Activated gamma-delta T cell (primary cell): ENCODE data around the gene PXMP4.
"Not testable (repeated sequence)": the region's sequence is repeated elsewhere in the genome, so short reads cannot be mapped to it uniquely, and the experiment has no call there.

ENCODE experiments used
- DNase-seq: peaks from one replicate; lab custom pipeline; 2025; lab: John Stamatoyannopoulos, UW

The PXMP4 gene

DNA sequence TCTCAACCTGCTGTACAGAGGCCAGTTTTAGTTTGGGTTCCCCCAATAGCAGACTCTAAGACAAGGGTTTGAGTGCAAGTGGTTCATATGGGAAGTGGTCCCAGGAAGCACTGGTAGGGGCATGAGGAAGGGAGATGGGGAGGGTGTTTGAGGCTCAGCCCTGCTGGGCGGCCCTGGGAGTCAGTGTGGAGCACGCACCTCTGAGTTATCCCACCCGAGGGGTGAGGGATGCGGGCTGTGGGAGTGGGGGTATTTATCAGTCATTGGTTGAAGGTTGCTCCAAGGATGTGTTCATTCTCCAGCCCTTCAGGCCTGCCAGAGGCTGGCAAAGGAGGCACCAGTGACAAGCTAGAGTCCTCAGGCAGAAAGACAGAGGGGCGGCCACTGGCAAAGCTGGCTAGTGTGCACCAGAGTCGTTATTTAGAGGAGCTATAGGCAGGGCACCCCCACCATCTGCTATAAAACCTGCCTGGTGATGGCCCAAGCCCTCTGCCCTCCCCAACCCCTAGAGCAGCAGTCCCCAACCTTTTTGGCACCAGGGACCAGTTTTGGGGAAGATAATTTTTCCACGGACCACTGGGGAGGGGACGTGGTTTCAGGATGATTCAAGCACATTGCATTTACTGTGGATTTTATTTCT lies 16.5 kb downstream of the PXMP4 start:
- no peak for DNase-seq

DNA sequence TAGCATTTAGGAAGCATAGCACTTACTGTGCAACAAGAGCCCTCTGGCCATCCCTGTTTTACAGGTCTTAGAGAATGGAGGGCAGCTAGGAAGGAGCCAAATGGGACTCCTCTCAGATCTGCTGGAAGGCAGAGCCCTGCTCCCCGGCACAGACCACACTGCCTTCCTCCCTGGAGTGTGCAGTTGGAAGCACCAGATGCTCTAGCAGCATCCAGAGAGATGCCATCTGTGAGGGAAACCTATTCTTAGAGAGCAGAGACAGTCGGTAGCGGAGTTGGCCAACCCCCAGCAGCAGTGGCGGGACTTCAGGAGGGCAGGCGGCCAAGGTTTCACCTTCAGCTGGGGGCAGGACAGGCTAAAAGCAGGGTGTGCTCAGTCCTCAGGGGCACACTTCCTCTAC lies 17.2 kb downstream of the PXMP4 start:
- no peak for DNase-seq

DNA sequence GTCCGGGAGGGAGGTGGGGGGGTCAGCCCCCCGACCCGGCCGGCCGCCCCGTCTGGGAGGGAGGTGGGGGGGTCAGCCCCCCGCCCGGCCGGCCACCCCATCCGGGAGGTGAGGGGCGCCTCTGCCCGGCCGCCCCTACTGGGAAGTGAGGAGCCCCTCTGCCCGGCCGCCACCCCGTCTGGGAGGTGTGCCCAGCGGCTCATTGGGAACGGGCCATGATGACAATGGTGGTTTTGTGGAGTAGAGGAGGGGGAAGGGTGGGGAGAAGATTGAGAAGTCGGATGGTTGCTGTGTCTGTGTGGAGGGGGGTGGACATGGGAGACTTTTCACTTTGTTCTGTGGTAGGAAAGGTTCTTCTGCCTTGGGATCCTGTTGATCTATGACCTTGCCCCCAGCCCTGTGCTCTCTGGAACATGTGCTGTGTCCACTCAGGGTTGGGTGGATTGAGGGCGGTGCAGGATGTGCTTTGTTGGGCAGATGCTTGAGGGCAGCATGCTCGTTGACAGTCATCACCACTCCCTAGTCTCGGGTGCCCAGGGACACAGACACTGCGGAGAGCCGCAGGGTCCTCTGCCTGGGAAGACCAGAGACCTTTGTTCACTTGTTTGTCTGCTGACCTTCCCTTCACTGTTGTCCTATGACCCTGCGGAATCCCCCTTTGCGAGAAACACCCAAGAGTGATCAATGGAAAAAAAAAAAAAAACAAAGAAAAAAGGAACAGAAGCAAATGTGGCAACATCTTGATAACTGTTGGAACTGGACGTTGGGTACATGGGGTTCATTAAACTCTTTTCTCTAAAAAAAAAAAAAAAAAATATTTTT lies 18.3 kb downstream of the PXMP4 start:
- DNase-seq, result no peak

DNA sequence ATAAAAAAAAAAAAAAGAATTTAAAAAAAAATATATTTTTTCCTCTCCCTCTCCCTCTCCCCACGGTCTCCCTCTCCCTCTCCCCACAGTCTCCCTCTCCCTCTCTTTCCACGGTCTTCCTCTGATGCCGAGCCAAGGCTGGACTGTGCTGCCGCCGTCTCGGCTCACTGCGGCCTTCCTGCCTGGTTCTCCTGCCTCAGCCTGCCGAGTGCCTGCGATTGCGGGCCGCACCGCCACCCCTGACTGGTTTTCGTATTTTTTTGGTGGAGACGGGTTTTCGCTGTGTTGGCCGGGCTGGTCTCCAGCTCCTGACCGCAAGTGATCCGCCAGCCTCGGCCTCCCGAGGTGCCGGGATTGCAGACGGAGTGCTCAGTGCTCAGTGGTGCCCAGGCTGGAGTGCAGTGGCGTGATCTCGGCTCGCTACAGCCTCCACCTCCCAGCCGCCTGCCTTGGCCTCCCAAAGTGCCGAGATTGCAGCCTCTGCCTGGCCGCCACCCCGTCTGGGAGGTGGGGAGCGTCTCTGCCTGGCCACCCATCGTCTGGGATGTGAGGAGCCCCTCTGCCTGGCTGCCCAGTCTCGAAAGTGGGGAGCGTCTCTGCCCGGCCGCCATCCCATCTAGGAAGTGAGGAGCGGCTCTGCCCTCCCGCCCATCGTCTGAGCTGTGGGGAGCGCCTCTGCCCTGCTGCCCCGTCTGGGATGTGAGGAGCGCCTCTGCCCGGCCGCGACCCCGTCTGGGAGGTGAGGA lies 19.2 kb downstream of the PXMP4 start:
- not testable (repeated sequence) for DNase-seq

DNA sequence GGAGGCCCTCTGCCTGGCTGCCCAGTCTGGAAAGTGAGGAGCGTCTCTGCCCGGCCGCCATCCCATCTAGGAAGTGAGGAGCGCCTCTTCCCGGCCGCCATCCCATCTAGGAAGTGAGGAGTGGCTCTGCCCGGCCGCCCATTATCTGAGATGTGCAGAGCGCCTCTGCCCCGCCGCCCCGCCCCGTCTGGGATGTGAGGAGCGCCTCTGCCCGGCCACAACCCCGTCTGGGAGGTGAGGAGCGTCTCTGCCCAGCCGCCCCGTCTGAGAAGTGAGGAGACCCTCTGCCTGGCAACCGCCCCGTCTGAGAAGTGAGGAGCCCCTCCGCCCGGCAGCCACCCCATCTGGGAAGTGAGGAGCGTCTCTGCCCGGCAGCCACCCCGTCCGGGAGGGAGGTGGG lies 21.1 kb downstream of the PXMP4 start:
- not testable (repeated sequence) for DNase-seq

DNA sequence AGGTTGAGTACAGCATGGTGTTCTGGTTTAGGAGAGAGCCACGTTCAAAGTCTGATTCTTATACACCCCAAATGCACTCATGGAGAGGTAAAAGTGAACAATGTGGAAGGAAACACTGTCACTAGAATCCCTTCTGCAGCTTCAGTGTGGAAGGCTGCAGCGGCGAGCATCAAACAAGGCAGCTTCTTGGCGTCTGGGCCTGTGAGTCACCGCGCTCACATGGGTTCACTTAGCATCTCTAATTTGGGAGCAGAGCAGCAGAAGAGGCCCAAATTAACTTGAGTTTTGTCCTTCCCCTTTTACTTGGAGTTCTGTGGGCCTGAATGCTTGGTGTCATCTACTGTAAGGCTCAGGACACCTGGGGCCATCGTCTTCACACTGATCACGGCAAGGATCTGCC lies 23.0 kb downstream of the PXMP4 start:
- no peak for DNase-seq

DNA sequence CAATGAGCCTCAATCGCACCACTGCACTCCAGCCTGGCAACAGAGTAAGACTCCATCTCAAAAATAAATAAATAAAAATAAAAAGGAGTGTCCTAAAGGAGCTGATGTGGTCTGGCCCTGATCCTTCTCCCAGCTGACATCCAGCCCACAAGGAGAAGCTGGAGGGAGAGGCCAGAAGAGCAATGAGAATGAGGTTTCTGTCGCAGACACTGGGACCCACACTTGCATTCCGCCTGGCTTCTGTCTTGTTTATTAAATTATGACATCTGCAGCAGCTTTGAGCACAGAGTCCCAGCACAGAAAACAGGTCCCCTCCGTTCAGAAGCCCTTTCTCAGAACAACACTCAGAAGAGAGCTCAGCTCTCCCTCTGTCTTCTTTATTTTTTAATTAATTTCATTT lies 23.7 kb downstream of the PXMP4 start:
- no peak for DNase-seq

DNA sequence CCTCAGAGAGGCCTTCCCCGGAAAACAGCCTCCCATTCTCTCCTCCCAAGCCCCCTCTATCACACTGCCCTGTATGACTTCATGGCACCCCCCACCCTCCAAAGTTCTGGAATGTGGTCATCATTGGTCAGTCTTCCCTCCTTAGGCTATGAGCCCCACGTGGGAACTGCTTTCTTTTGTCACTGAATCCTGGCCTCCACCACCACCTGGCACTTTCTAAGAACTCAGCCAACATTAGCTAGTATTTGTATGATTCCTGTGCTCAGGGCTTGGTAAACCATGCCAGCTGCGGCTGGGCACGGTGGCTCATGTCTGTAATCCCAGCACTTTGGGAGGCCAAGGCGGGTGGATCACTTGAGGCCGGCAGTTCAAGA lies 25.5 kb downstream of the PXMP4 start:
- DNase-seq, result no peak

DNA sequence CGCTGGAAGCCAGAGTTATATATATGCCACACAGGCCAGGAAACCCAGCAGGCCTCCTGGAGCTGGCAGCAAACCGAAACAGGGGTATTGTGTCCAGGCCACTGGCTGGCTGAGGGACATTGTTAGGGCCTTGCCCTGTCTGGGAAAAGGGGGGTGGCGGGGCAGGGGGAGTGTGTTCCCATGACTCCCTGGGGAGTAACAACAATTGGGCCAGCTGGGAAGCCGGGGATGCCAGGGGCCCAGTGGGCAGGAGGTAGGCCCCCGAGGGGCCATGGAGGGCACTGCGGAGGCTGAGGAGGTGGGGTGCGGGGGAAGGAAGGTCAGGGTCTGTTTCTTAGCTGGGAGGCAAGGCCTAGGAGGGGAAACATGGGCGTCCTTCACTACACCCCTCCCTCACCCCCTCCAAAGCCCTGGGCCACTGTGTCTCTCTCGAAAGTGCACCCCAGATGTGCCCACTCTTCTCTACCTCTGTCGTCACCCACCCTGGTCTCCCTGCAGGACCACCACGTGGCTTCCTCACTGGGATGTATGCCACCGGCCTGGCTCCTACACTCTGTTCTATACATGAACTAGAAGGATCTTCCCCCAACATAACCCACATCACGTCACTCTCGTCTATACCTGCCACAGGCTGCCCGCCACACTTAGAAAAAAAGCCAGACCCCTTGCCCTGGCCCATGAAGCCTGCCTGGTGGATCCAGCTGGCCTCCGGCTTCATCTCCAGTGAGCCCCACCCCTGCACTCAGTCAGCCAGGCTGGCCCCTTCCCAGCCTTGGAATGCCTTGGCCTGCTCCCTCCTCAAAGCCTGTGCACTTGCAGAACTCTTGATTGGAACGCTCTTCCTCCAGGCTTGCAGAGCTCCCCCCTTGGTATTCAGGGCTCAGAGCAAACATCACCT lies 26.1 kb downstream of the PXMP4 start:
- no peak for DNase-seq

DNA sequence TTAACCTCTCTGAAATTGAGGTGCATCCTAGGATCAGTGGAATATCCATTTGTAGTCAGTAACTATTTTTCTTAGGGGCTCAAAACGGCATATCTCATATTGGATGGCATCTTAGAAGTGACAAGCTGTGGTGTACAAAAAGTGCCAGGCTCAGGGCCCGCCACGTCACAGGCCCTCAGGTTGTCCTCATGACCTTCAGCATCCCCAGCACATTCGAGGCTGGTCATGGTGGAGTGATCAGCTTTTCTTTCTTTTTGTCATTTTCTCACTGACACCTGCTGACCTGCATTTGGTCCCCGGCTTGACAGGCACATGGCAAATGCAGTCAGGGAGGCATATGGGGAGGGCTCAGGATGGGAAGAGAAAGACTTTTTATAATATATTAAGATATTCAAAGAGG lies 26.8 kb downstream of the PXMP4 start:
- DNase-seq, result no peak

DNA sequence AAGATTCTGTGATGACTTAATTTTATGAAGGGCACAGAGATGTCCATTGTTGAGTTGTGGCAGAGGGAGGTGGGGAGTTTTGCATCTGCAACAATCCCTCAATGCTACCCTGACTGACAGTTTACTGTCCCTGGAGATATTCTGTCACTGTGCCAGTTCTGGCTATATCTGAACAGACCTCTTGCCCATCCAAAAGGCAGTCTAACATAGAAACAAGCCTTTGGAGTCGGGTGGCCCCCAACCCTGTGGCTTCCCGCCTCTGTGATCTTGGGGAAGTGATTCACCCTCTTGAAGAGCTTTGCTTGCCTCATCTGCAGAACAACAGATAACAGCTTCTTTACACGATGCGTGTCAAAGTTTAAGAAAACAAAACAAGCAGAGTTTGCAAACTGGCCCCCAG lies 30.1 kb downstream of the PXMP4 start:
- DNase-seq, result no peak

DNA sequence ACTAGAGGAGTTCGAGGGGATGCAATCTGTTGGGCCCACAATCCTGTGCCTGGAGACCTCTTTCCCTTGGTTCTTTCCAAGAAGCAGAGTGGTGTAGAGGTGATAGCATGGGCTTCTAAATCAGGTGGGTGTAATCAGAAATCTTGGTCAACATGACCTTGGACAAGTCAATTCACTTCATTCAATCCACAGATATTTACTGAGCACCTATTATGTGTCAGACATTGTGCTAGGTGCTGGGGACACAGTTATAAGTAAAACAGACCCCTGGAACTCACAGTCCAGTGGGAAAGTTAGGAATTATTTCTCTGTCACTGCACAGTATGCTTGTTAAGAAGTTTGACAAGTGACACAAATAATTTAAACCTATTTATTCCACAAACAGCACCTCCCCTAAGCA lies 30.6 kb downstream of the PXMP4 start:
- DNase-seq, result no peak

DNA sequence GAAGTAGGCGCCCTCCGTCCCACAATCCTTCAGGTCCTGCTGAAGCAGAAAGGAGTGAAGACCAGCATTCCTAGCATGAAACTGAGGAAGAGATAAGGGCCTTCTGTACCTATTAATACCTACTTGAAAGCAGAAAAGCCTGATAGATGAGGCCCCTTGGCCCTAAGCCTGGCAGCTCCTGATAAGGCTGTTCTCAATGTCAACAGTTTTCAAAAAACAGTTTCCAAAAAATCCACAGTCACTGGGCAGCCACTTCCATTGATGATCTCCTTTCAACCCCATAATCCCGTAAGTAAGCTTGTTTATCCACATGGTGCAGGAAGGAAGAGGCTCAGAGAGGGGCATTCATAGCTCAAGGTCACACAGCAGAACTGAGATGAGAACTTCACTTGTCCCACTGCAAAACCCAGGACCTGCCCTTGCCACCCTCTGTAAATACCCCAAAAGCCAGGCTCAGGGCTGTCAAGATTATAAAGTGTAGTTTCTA lies 31.1 kb downstream of the PXMP4 start:
- no peak for DNase-seq

DNA sequence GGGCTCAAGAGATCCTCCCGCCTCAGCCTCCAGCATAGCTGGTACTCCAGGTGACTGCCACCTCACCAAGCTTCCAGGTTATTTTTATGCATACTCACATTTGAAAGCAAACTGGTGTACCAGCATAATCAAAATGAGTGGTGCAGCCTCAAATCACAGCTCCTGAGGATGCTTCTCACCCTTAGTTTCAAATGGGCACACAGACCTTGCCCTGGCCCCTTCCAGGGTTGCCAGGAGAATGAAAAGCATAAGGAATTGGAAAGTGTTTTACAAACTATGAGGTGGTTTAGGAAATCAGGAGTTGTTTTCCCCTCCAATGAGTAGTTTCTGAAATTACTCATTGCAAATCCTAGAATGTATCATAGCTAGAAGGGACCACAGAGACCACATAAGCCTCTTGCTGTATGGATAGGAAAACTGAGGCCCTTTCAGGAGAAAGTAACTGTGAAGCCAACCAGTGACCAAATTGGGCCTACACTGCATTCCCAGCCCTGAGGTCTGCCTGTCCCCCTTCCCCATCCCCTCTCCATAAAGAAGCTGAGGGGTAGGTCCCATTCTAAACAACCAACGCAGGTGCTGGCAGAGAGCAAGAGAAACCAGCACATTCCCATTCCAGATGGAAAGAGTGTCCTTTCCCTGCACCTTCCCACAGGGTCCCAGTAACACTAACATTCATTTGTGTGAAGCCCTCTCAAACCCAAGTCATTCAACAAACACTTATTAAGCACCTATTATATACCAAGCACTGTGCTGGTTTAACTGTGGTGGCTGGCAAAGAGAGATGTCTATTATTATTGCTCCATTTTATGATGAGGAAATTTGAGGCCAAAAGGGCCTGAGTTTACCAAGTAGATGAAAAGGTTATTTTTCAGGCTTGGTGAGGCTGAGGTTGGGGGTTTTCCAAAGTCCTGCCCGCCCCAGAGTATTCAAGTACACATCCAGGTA lies 31.8 kb downstream of the PXMP4 start:
- DNase-seq, result no peak

DNA sequence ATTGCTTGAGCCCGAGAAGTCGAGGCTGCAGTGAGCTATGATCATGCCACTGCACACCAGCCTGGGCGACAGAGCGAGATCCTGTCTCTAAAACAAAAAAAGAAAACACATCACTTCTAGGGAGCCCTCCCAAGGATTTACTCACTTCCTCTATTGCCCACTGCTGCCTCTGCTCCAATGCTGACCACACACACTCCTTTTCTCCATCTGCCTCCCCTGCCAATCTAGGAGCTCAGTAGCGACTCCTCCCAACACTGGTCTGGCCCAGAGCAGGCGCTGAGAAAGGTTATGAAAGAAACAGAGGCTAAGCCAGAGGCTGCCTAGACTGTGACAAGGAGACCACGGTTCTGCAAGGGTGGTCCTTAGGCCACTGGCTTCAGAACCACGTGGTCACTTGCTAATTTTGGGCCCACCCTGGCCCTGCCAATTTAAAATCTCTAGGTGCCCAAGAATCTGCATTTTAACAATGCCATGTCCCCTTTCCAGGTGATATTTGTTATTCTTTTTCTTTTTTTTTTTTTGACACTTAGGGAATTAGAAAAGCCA lies 32.7 kb downstream of the PXMP4 start:
- no peak for DNase-seq

DNA sequence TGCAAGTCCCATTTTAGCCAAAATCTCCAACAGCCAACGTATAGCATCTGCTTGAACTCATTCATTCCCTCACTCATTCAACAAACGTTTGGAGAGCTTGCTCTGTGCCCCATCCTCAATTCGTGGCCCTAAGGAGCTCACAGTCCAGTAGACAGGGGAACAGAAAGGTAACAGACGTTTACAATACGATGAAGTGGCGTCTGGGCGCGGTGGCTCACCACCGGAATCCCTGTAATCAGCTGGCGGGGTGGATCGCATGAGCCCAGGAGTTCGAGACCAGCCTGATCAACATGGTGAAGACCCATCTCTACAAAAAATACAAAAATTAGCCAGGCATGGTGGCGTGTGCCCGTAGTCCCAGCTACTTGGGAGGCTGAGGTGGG lies 33.1 kb downstream of the PXMP4 start:
- no peak for DNase-seq

DNA sequence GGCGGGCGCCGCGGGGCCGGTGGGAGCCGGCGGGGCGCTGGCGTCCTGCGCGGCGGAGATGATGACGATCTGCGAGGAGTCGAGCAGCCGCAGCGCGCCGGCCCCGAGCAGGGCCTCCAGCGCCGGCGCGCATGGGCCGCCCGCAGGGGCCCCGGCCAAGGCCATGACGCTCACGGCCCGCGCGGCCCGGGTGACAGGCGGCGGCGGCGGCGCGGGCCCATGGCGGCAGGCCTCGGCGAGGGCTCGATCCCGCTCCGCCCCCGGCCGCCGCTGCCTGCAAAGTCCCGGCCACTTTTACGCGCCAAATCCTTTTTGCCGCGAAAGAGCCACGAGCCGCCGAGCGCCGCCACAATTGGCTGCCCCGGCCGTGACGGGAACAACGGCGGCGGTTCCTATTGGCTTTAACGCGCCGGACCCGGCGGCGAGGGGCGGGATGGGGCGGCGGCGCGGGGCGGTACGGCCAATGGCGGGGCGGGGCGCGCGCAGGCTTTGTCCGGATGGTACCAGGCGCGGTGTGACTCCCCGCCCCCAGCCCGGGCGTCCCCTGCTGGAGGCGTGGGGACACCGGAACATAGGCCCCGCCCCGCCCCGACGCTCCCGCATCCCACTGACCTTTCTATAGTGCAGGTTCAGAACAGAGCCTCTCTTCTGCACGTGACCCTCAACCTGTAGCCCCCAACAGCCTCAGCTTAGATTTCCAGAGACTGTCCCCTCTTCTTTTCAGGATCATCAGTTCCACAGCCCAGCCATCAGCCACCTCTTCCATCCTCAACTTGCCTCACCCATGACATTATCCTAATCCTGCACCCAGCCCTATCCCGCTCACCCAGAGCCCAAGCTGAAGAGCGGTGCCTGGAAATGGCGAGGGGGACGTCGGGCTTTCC lies 33.8 kb downstream of the PXMP4 start, which contains the start of gene E2F1:
Gene E2F1, minus strand, starts transcription at position 286 of the 884 bp plus-strand sequence. Its CDS starts 121 bp downstream, at position 165.
- peak; percentile 93 for DNase-seq

DNA sequence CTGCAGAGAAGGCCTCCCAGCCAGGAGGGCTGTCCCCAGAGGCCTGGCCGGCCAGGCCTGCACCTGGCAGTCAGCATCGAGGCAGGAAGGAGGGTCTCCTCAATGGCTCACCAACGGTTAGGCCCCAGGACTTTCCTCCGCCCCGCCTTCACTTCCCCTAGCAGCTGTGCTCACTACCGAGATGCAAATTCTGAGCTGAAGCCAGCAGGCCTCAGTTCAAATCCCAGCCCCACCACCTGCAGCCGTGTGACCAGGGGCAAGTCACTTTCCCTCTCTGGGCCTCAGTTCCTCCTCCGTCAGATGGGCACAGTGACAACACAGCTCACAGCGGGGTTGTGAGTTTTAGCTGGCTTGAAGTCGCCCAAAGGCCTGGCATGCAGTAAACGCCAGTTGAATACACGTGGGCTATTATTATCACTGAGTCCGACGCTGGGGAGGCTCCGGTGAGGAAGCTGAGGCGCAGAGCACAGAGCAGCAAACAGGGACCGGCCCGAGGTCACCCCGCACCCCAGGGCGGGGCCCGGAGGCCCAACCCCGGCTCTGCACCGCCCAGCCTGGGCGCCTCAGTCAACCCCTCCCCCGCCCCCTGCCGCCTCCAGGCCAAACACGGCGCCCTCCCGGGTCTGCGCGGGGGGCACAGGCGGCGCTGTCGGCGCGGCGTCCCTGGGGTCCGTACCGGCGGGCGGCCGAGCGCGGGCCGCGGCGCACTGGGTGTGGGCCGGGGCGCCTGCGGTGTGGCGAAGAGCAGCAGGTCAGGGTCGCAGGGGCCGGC lies 34.6 kb downstream of the PXMP4 start:
- DNase-seq, result peak; percentile 30
